Keratinocyte (primary cell): ENCODE results near the gene AGO1.

Source experiments
- CTCF ChIP-seq, 3 experiments: IDR thresholded peaks in 1 of 3; conservative IDR thresholded peaks in 1 of 3; optimal IDR thresholded peaks in 1 of 3; 2 replicates in 2 of 3; 3 replicates in 1 of 3; pipeline versions ENCODE3 to v1.5.1; 2011; ENCODE audit warnings: low read length in 3 of 3, mild to moderate bottlenecking in 3 of 3, moderate library complexity in 2 of 3, control low read depth in 1 of 3, inconsistent platforms in 1 of 3; ENCODE audit not compliant: insufficient read depth in 2 of 3; ENCODE audit errors: extremely low read depth in 1 of 3
- EZH2 ChIP-seq: IDR thresholded peaks from one replicate; pipeline ENCODE4 v1.6.1; 2012; ENCODE audit warnings: inconsistent platforms, mild to moderate bottlenecking, low read length, moderate library complexity

GRCh38 chr1:35876988-35877387 lies 6.0 kb upstream of the AGO1 start:
- TF ChIP-seq CTCF (optimal IDR thresholded peaks at IDR 0.05 in 1 of 3, IDR thresholded peaks at IDR 0.05 in 1 of 3, conservative IDR thresholded peaks at IDR 0.05 in 1 of 3; ENCODE audit: extremely low read depth in 1 of 3, insufficient read depth in 2 of 3, low read length in 3 of 3) (no peak), EZH2 (no peak)
